COLO668 (cell line): ENCODE results near the gene IFIT3.
"Not testable (repeated sequence)": the region's sequence is repeated elsewhere in the genome, so short reads cannot be mapped to it uniquely, and the experiment has no call there.

Experiments used
- DNase-seq: peaks from one replicate; lab custom pipeline; 2025; ENCODE audit not compliant: unreplicated experiment; lab: John Stamatoyannopoulos, UW

IFIT3 gene

GRCh38 chr10:89304026-89304425 is 23.8 kb upstream of the IFIT3 start:
- no peak for DNase-seq

GRCh38 chr10:89304446-89304845 is 23.4 kb upstream of the IFIT3 start:
- DNase-seq = no peak

GRCh38 chr10:89304925-89305324 is 22.9 kb upstream of the IFIT3 start:
- no peak for DNase-seq

- no peak for DNase-seq
These were observed 21.9 kb upstream of the IFIT3 start for GRCh38 chr10:89305766-89306433.

GRCh38 chr10:89306434-89307268 is 21.1 kb upstream of the IFIT3 start:
- DNase-seq = no peak

GRCh38 chr10:89307269-89307577 is 20.6 kb upstream of the IFIT3 start:
- DNase-seq = no peak

- DNase-seq = no peak
These were observed 19.5 kb upstream of the IFIT3 start for GRCh38 chr10:89308266-89308665.

GRCh38 chr10:89308736-89309135 is 19.1 kb upstream of the IFIT3 start:
- DNase-seq = no peak

GRCh38 chr10:89309156-89310055 is 18.4 kb upstream of the IFIT3 start:
- DNase-seq = no peak

GRCh38 chr10:89310056-89310893 is 17.5 kb upstream of the IFIT3 start:
- no peak for DNase-seq

GRCh38 chr10:89312973-89313372 is 14.8 kb upstream of the IFIT3 start:
- no peak for DNase-seq

- DNase-seq = no peak
These were observed 13.1 kb upstream of the IFIT3 start for GRCh38 chr10:89314676-89315075.

- DNase-seq = not testable (repeated sequence)
These were observed 9.8 kb upstream of the IFIT3 start for GRCh38 chr10:89318047-89318446.

- DNase-seq = not testable (repeated sequence)
These were observed 2.7 kb upstream of the IFIT3 start for GRCh38 chr10:89325081-89325480.

GRCh38 chr10:89325856-89326255 is 1.9 kb upstream of the IFIT3 start:
- DNase-seq = not testable (repeated sequence)

GRCh38 chr10:89329151-89329550 is 1.4 kb downstream of the IFIT3 start:
- no peak for DNase-seq

GRCh38 chr10:89330014-89330413 is 2.2 kb downstream of the IFIT3 start:
- DNase-seq = not testable (repeated sequence)

GRCh38 chr10:89330537-89331212 is 2.9 kb downstream of the IFIT3 start:
- no peak for DNase-seq

- not testable (repeated sequence) for DNase-seq
These were observed 3.8 kb downstream of the IFIT3 start for GRCh38 chr10:89331487-89332122.
